ENCODE measurements around the gene TECPR1. TPM values are rescaled to one million over a fixed set of nuclear protein-coding genes. Genes with fewer than 3 reads are reported as not detected.

The TECPR1 gene
- total RNA-seq, 4 donors from 2014 or later, result 16.0 to 59.6 (median 33.9) TPM

- TF ChIP-seq POLR2A (IDR thresholded peaks at IDR 0.05) (no peak), CTCF (IDR thresholded peaks at IDR 0.05 in 4 of 5, conservative IDR thresholded peaks at IDR 0.05 in 1 of 5) (no peak)
- Histone ChIP-seq H3K27me3 (peaks cover 6 to 13% (median 11%) of the 10 kb centered on the region in 3 donors), H3K9me3 (no peaks in the 10 kb centered on the region), H3K4me1 (peaks cover 0 to 4% of the 10 kb centered on the region in 2 donors), H3K36me3 (peaks cover 0 to 18% of the 10 kb centered on the region in 2 donors), H3K27ac (no peak overlapping the region), H3K4me3 (peak overlapping the region in 3 of 4 donors; percentile 35 to 46 (median 36))
- in situ Hi-C loops (cut with MboI; ENCODE audit: low sequenced_read_pairs in 4 of 4), result no loop called here
- DNase-seq (peak in 1 of 2 donors; percentile 7), ATAC-seq (no peak)
- intact Hi-C loops (cut with DNase I; ENCODE audit: low total_unique reads), result no loop called here
These were observed 41.4 kb downstream of the TECPR1 start for GRCh38 chr7:98210513-98211220.

- H3K4me1 ChIP-seq, result peaks cover 0 to 4% of the 10 kb centered on the region in 2 donors
- ATAC-seq (no peak), DNase-seq (peak in 1 of 2 donors; percentile 6)
- in situ Hi-C loops (cut with MboI; ENCODE audit: low sequenced_read_pairs in 4 of 4) (no loop called here), intact Hi-C loops (cut with DNase I; ENCODE audit: low total_unique reads) (no loop called here)
- TF ChIP-seq POLR2A (IDR thresholded peaks at IDR 0.05) (no peak), CTCF (IDR thresholded peaks at IDR 0.05 in 4 of 5, conservative IDR thresholded peaks at IDR 0.05 in 1 of 5) (no peak)
- peaks cover 6 to 13% (median 11%) of the 10 kb centered on the region in 3 donors for H3K27me3 ChIP-seq
- H3K36me3 ChIP-seq, result peaks cover 2 to 29% of the 10 kb centered on the region in 2 donors
- H3K9me3 ChIP-seq, result no peaks in the 10 kb centered on the region
- no peak overlapping the region for H3K27ac ChIP-seq
- H3K4me3 ChIP-seq, result no peak overlapping the region
These were observed 42.7 kb downstream of the TECPR1 start for GRCh38 chr7:98209166-98209920.

GRCh38 chr7:98206451-98207330 lies 45.3 kb downstream of the TECPR1 start:
- Histone ChIP-seq H3K36me3 (peaks cover 2 to 30% of the 10 kb centered on the region in 2 donors), H3K27ac (no peak overlapping the region), H3K9me3 (no peaks in the 10 kb centered on the region), H3K4me3 (no peak overlapping the region), H3K4me1 (peaks cover 0 to 4% of the 10 kb centered on the region in 2 donors), H3K27me3 (peaks cover 3 to 10% (median 9%) of the 10 kb centered on the region in 3 donors)
- in situ Hi-C loops (cut with MboI; ENCODE audit: low sequenced_read_pairs in 4 of 4), result no loop called here
- intact Hi-C loops (cut with DNase I; ENCODE audit: low total_unique reads), result no loop called here
- ATAC-seq, result no peak
- TF ChIP-seq POLR2A (IDR thresholded peaks at IDR 0.05) (no peak), CTCF (IDR thresholded peaks at IDR 0.05 in 4 of 5, conservative IDR thresholded peaks at IDR 0.05 in 1 of 5) (no peak)
- no peak for DNase-seq

GRCh38 chr7:98205162-98205845 lies 46.7 kb downstream of the TECPR1 start:
- ATAC-seq (no peak), DNase-seq (no peak)
- Histone ChIP-seq H3K4me3 (no peak overlapping the region), H3K36me3 (peaks cover 2 to 30% of the 10 kb centered on the region in 2 donors), H3K4me1 (no peaks in the 10 kb centered on the region), H3K27me3 (peaks cover 0 to under 1% (median under 1%) of the 10 kb centered on the region in 3 donors), H3K27ac (no peak overlapping the region), H3K9me3 (no peaks in the 10 kb centered on the region)
- in situ Hi-C loops (cut with MboI; ENCODE audit: low sequenced_read_pairs in 4 of 4), result no loop called here
- TF ChIP-seq CTCF (IDR thresholded peaks at IDR 0.05 in 4 of 5, conservative IDR thresholded peaks at IDR 0.05 in 1 of 5) (no peak), POLR2A (IDR thresholded peaks at IDR 0.05) (no peak)
- intact Hi-C loops (cut with DNase I; ENCODE audit: low total_unique reads), result no loop called here
